Pulmonary artery endothelial cell (primary cell): ENCODE data around the gene BCAR1. TPM values are rescaled to one million over a fixed set of nuclear protein-coding genes. Genes with fewer than 3 reads are reported as not detected.
"Not testable (repeated sequence)": the region's sequence is repeated elsewhere in the genome, so short reads cannot be mapped to it uniquely, and the experiment has no call there.

Experiments used
- DNase-seq: peaks from one replicate; pipeline ENCODE4 v3.0.0-alpha.2; 2011; ENCODE audit warnings: low read depth, low spot score
- total RNA-seq: library from RNA; depleted of rRNA; stranded (reverse); fragments of >200 nt; gene quantifications from 2 replicates; pipeline ENCODE4 v1.2.3, GENCODE V29; 2014

BCAR1 gene
- total RNA-seq, 1 donor from 2014 or later = 118 TPM

GRCh38 chr16:75226550-75227360 lies 24.7 kb downstream of the BCAR1 start:
- DNase-seq = no peak

- DNase-seq = no peak
These were observed 25.5 kb downstream of the BCAR1 start for GRCh38 chr16:75225678-75226515.

DNA sequence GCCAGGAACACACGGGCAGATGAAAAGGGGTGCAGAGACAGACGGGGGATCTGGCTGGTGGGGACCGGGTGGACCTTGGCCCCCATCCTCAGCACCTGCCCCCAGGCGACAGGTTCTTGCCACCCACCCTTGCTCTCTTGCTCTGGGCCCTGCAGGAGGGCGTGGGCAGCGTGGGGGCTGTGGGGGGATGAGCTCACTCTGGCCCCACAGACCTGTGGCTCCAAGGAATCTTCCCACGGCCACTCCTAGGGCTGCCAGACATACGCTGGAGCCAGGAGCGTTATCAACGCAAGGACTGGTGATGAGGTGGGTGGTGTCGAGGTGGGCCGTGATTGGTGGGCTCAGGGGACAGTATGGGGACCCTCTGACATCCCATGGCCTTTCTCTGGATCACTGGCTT lies 26.3 kb downstream of the BCAR1 start:
- DNase-seq = no peak

DNA sequence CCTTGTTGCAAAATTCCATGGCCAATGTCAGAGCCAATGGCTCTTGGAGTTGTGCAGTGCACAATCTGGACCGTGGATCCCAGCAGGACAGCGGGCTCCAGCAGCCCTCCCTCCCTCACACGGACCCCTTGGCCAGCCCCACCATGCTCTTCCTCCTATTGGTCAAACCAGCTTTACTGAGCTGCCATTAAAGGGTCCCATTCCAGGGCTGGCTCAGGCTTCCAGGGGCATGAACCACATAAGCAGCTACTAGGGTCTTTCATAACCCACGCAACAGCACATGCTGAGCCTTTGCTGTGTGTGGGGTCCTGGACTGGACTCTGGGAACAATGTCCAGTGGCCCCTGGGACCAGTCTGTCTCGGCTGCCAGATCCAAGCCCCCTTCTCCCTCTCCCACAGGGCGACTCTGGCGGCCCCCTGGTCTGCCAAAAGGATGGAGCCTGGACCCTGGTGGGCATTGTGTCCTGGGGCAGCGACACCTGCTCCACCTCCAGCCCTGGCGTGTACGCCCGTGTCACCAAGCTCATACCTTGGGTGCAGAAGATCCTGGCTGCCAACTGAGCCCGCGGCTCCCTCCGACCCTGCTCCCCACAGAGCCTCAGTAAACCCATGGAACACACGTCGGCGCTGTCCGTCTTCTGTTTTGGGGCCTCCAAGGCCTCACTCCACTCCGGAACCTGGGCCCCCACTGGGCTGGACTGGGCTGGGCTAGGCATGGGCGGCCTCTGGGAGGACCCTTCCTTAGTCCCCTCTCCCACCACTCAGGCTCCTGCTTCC lies 26.9 kb downstream of the BCAR1 start:
- no peak for DNase-seq

DNA sequence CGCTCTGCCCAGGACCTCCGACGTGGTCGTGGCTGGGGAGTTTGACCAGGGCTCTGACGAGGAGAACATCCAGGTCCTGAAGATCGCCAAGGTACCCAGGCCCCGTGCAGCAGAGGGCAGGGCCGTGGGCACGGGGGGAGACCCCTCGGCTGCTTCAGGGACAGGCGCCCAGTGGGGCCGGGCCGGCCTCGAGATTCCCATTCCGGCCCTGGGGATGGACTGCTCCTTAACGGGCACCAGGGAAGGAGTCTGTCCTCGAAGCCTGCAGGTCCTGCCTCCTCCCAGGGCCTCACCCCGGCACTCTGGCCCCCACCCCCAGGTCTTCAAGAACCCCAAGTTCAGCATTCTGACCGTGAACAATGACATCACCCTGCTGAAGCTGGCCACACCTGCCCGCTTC lies 28.3 kb downstream of the BCAR1 start:
- DNase-seq = not testable (repeated sequence)

DNA sequence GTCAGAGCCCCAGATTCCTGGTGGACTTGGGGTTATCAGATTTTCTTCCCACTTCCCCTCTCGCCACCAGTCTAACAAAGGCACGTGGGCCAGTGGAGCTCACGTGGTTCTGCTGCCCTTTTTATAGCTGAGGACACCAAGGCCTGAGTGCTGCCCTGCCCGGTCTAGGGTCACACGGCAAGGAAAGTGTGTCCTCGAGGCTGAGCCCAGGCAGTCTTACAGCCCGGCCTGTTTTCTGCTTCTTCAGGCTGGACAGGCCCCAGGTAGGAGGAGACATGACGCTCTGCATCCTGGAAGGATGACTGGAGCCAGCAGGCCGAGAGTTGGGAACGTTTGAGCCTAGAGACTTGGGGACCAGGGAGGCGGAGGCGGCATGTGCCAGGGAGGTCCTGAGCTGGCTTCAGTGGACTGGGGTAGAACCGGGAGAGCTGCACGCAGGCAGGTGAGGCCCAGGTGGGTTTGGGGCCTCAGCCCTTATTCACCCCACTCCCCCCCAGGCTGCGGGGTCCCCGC lies 29.1 kb downstream of the BCAR1 start:
- DNase-seq = no peak

DNA sequence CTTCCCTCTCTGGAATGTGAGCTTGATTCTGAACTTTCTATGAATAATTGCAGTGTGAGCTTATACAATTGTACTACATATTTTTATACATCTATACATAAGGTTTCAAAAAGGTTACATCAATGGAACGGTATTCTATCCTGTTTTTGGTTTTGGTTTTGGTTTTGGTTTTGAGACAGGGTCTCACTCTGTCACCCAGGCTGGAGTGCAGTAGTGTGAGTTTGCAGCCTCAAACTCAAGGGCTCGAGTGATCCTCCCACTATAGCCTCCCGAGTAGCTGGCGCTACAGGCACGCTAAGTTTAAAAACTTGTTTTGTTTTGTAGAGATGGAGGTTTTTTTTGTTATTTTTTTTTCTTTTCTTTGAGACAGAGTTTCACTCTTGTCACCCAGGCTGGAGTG lies 31.6 kb downstream of the BCAR1 start:
- DNase-seq = no peak

GRCh38 chr16:75219088-75219487 lies 32.3 kb downstream of the BCAR1 start:
- DNase-seq = no peak

DNA sequence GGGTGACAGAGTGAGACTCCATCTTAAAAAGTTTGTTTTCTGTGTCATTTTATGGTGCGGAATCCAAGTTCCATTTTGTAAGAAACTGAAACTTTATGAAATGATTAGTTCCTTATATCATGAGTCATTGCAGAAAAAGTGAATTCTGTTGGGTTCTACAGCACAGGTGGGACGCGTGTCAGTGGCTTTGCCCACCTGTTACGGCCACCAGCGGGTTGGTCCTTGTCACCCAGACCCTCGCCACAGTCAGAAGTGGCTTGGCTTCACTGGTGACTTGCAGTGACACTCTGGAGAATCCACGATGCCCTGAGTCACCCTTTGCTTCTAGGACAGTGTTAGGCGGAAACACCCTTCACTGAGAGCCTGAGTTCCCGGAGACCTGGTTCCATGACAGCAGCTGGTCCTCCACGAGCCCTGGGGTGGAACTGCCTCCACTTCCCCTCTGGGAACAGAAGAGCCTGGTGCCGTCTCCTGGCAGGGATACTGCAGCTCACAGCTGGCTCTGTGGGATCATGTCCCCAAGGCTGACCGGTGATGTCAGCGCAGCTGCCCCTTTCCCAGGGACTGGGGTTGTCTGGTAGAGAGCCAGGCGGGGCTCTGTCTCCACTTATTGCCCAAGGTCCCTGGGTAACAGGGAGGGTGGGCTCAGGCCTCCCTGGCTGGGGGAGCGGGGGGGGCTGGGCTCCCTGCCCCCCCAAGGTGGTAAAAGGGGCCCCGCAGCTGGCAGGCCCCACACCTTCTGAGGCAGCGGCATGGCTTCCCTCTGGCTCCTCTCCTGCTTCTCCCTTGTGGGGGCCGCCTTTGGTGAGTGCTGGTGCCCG lies 33.0 kb downstream of the BCAR1 start, which contains the start of gene CTRB1:
CTRB1 (plus strand) TSS at position 733 of the 821 bp plus-strand sequence; CDS start at position 753, 20 bp downstream.
- no peak for DNase-seq

GRCh38 chr16:75217389-75217851 lies 34.0 kb downstream of the BCAR1 start:
- DNase-seq = no peak

GRCh38 chr16:75216576-75216975 lies 34.8 kb downstream of the BCAR1 start:
- no peak for DNase-seq

GRCh38 chr16:75216127-75216526 lies 35.3 kb downstream of the BCAR1 start:
- no peak for DNase-seq

- not testable (repeated sequence) for DNase-seq
These were observed 40.1 kb downstream of the BCAR1 start for GRCh38 chr16:75211286-75211685.

GRCh38 chr16:75209944-75210343 lies 41.5 kb downstream of the BCAR1 start:
- no peak for DNase-seq

DNA sequence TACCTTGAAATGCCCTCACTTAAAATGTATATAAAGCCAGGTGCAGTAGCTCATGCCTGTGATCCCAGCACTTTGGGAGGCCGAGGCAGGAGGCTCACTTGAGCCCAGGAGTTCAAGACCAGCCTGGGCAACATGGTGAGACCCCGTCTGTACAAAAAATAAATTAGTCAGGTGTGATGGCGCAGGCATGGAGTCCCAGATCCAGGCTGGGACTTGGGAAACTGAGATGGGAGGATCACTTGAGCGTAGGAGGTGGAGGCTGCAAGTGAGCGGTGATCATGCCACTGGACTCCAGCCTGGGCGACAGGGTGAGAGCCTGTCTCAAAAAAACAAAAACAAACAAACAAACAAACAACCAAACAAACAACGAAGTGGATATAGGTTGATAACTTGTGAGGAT lies 41.9 kb downstream of the BCAR1 start:
- DNase-seq = not testable (repeated sequence)

DNA sequence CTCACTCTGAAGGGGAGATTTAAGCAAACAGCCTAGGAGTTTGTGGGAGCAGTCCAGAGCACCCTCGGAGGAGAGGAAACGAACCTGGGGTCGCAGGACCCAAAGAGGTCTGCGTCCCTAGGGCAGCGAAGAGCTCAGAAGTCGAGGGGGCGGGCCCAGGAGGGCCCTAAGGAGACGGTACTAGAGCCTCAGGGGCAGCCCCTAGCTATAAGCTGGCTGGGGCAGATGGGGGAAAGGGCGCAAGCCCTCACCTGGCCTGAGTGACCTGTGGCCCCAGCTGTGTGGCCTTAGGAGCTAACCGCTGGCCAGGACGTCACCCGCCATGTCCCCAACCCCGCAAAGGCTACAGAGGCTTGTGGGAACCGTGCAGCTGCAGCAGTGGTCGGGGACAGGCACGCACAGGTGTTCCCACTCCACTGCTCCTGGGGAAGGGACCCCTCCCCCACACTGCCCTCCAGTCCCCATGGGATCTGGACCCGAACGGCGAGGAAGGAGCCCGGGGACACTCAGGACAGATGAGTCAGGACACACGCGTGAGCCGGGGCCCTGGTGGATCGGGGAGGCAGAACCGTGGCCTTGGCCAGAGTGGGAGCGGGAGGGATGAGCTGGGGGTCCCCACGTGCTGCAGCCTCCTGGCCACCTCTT lies 42.4 kb downstream of the BCAR1 start:
- DNase-seq = no peak

- no peak for DNase-seq
These were observed 43.1 kb downstream of the BCAR1 start for GRCh38 chr16:75208242-75208825.

GRCh38 chr16:75207831-75208230 lies 43.6 kb downstream of the BCAR1 start:
- no peak for DNase-seq

GRCh38 chr16:75206749-75207451 lies 44.5 kb downstream of the BCAR1 start, which contains the start of gene CTRB2:
Gene CTRB2 (minus strand): TSS chr16:75207161. CDS start chr16:75207141, 20 bp downstream.
- no peak for DNase-seq
